Measurements from ENCODE around the gene PKN1. TPM values are rescaled to one million over a fixed set of nuclear protein-coding genes. Genes with fewer than 3 reads are reported as not detected.

PKN1 gene
- total and polyA plus RNA-seq, 2 of the 13 experiments (the other 11 are each of a cell fraction or from before 2014, with no cell fraction given), result 45.7 to 54.5 TPM

- no peak for TF ChIP-seq BATF2 (CRISPR knock-in tag; IDR thresholded peaks at IDR 0.05)
- TF ChIP-seq ZNF343 (CRISPR knock-in tag; IDR thresholded peaks at IDR 0.05), result no peak
- peak; percentile 42; the same call in 1 of the 2 replicates for TF ChIP-seq ZNF441 (CRISPR knock-in tag; IDR thresholded peaks at IDR 0.05; ENCODE audit: borderline replicate concordance)
- TF ChIP-seq TRIM24 (CRISPR knock-in tag; IDR thresholded peaks at IDR 0.05), result no peak; the same call in 1 of the 2 replicates
- TF ChIP-seq ZC3H4 (CRISPR knock-in tag; IDR thresholded peaks at IDR 0.05; ENCODE audit: borderline replicate concordance), result no peak
- no peak for TF ChIP-seq ZNF282 (IDR thresholded peaks at IDR 0.05; ENCODE audit: partially characterized antibody)
- no peak for TF ChIP-seq HOXD1 (CRISPR knock-in tag; IDR thresholded peaks at IDR 0.05)
- no peak for TF ChIP-seq GATAD1 (CRISPR knock-in tag; IDR thresholded peaks at IDR 0.05)
- no peak for TF ChIP-seq TERF1 (CRISPR knock-in tag; IDR thresholded peaks at IDR 0.05)
- TF ChIP-seq ZNF414 (CRISPR knock-in tag; IDR thresholded peaks at IDR 0.05), result no peak
- TF ChIP-seq PCBP1 (IDR thresholded peaks at IDR 0.05; ENCODE audit: borderline replicate concordance, low read depth, low read length), result 0 out of 2 replicates have a peak, but pooled peaks have one; percentile 22
- no peak for TF ChIP-seq PLRG1 (conservative IDR thresholded peaks at IDR 0.05)
- no peak for TF ChIP-seq DMTF1 (CRISPR knock-in tag; IDR thresholded peaks at IDR 0.05)
- TF ChIP-seq RAD21 (CRISPR knock-in tag; IDR thresholded peaks at IDR 0.05), result no peak
- no peak for TF ChIP-seq MAFF (IDR thresholded peaks at IDR 0.05; ENCODE audit: low read depth, low read length)
- TF ChIP-seq DPF2 (CRISPR knock-in tag; IDR thresholded peaks at IDR 0.05; ENCODE audit: borderline replicate concordance, low read depth), result peak; percentile 19; the same call in 1 of the 2 replicates
- peak; percentile 62; the same call in 1 of the 2 replicates for TF ChIP-seq ZNF564 (CRISPR knock-in tag; IDR thresholded peaks at IDR 0.05)
- no peak for TF ChIP-seq SNRNP70 (IDR thresholded peaks at IDR 0.05; ENCODE audit: low read depth, low read length)
- TF ChIP-seq ZNF775 (CRISPR knock-in tag; IDR thresholded peaks at IDR 0.05; ENCODE audit: borderline replicate concordance), result no peak
- peak; percentile 20; the same call in 1 of the 2 replicates for TF ChIP-seq GABPA (IDR thresholded peaks at IDR 0.05; ENCODE audit: low read depth, low read length)
- TF ChIP-seq GABPA (CRISPR knock-in tag; IDR thresholded peaks at IDR 0.05; ENCODE audit: low read depth), result peak; percentile 57; the same call in 1 of the 2 replicates
- TF ChIP-seq SIX1 (CRISPR knock-in tag; IDR thresholded peaks at IDR 0.05; ENCODE audit: borderline replicate concordance), result no peak
- TF ChIP-seq ZNF607 (CRISPR knock-in tag; IDR thresholded peaks at IDR 0.05; ENCODE audit: borderline replicate concordance), result no peak
- peak; percentile 77; the same call in 1 of the 2 replicates for TF ChIP-seq THAP7 (CRISPR knock-in tag; IDR thresholded peaks at IDR 0.05)
- TF ChIP-seq ETV5 (CRISPR knock-in tag; IDR thresholded peaks at IDR 0.05; ENCODE audit: borderline replicate concordance), result peak; percentile 80; the same call in 1 of the 2 replicates
- TF ChIP-seq PITX1 (CRISPR knock-in tag; IDR thresholded peaks at IDR 0.05), result no peak
Measured at GRCh38 chr19:14434543-14435319, 1.6 kb downstream of the PKN1 start (continued).

Measured in HepG2 (cell line).